HCT116 (cell line): ENCODE measurements around the gene NDUFS2.

ENCODE experiments used
- CBX3 ChIP-seq: IDR thresholded peaks from 2 replicates; pipeline ENCODE4 v1.6.1; 2012; ENCODE audit warnings: low read depth
- CEBPB ChIP-seq: IDR thresholded peaks from 2 replicates; pipeline ENCODE4 v1.6.1; 2012; ENCODE audit warnings: low read depth
- EZH2 ChIP-seq: fragments of 200-600 bp; sonication (generic); IDR thresholded peaks from 2 replicates; pipeline ENCODE4 v1.6.1; 2017; ENCODE audit warnings: antibody characterized with exemption, mixed run types
- EZH2phosphoT487 ChIP-seq: fragments of 200-600 bp; IDR thresholded peaks from 2 replicates; pipeline ENCODE4 v1.6.1; 2018; ENCODE audit warnings: antibody characterized with exemption, borderline replicate concordance
- MAX ChIP-seq: IDR thresholded peaks from 2 replicates; pipeline ENCODE4 v1.6.1; 2012
- POLR2A ChIP-seq: IDR thresholded peaks from 2 replicates; pipeline ENCODE4 v1.7.0; 2011; ENCODE audit warnings: borderline replicate concordance; ENCODE audit not compliant: insufficient read depth, insufficient read length; ENCODE audit errors: extremely low read depth
- POLR2AphosphoS5 ChIP-seq: IDR thresholded peaks from 2 replicates; pipeline ENCODE4 v1.6.1; 2011; ENCODE audit warnings: mild to moderate bottlenecking, low read depth, low read length, moderate library complexity
- RAD21 ChIP-seq: IDR thresholded peaks from 2 replicates; pipeline ENCODE4 v1.6.1; 2012; ENCODE audit warnings: low read depth, mild to moderate bottlenecking
- SP1 ChIP-seq: IDR thresholded peaks from 2 replicates; pipeline ENCODE4 v1.6.1; 2012; ENCODE audit warnings: low read depth
- TF ChIP-seq, protein P1 (sequence below), 3 experiments: fragments of 200-600 bp in 1 of 3; sonication (generic) in 1 of 3; IDR thresholded peaks in 2 of 3; conservative IDR thresholded peaks in 1 of 3; 2 replicates each; pipeline ENCODE4 v1.5.1; 2012 to 2017; ENCODE audit warnings: low read depth in 2 of 3, low read length in 2 of 3, antibody characterized with exemption in 1 of 3, borderline replicate concordance in 1 of 3, control low read depth in 1 of 3, mild to moderate bottlenecking in 1 of 3, mixed read lengths in 1 of 3, mixed run types in 1 of 3, moderate library complexity in 1 of 3; ENCODE audit not compliant: insufficient read depth in 1 of 3

DNA sequence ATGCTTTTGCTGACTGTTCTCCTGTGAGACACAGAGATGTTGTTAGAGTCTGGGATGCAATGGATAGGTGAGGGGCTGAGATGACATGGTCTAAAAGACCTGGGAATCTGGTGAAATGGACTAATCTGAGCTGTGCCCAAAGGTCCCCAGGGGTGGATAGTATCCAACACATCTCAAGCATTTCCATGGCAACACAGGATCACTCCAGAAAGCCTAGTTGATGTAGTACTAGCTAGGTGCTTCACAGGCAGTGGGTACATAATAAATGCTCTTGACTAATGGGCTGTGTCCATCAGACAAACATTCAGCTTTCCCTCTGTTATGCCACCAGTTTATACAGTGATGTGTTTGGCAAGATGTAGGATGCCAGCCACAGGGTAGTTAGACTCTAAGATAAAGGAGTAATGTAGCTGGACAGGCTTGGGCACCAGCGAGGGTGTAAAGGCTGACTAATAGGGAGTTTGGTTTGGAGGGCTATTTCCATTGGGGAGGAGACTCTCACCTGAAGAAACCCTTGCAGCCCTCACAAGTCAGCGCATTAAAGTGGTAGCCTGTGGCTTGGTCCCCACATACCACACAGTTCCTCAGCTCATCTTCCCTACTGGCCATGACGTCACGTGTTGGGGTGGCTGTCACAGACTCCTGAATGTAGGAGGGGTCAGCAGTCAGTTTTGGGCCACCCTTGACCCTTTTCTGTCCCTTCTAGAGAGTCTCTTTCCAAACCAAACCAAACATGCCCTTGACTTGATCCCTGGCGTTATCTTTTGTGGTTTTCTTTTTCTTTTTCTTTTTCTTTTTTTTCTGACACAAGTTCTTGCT lies 34.0 kb downstream of the NDUFS2 start:
- TF ChIP-seq, protein P1, sequence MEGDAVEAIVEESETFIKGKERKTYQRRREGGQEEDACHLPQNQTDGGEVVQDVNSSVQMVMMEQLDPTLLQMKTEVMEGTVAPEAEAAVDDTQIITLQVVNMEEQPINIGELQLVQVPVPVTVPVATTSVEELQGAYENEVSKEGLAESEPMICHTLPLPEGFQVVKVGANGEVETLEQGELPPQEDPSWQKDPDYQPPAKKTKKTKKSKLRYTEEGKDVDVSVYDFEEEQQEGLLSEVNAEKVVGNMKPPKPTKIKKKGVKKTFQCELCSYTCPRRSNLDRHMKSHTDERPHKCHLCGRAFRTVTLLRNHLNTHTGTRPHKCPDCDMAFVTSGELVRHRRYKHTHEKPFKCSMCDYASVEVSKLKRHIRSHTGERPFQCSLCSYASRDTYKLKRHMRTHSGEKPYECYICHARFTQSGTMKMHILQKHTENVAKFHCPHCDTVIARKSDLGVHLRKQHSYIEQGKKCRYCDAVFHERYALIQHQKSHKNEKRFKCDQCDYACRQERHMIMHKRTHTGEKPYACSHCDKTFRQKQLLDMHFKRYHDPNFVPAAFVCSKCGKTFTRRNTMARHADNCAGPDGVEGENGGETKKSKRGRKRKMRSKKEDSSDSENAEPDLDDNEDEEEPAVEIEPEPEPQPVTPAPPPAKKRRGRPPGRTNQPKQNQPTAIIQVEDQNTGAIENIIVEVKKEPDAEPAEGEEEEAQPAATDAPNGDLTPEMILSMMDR (IDR thresholded peaks at IDR 0.05 in 2 of 3, conservative IDR thresholded peaks at IDR 0.05 in 1 of 3; ENCODE audit: borderline replicate concordance in 1 of 3, insufficient read depth in 1 of 3, low read depth in 2 of 3, low read length in 2 of 3) = no peak
- TF ChIP-seq POLR2A (no peak), EZH2 (no peak), RAD21 (no peak), POLR2AphosphoS5 (no peak), EZH2phosphoT487 (no peak), SP1 (no peak), MAX (no peak), CEBPB (no peak), CBX3 (no peak)
